Upper lobe of left lung (tissue), 6 donors: Measurements from ENCODE around the gene KCTD21. TPM values are rescaled to one million over a fixed set of nuclear protein-coding genes. Genes with fewer than 3 reads are reported as not detected.

ENCODE experiments used
- ATAC-seq, 2 donors: fragments of 200-7000 bp; cut with Tn5 transposase; one replicate each; pipeline ENCODE4 v1.9.1; 2022; ENCODE audit warnings: mild to moderate bottlenecking in 2 of 2, moderate library complexity in 2 of 2; ENCODE audit not compliant: low FRiP score in 2 of 2
- DNase-seq, 2 donors: peaks; one replicate each; pipeline ENCODE4 v3.0.0-alpha.2; 2019 to 2020
- H3K27ac ChIP-seq, 4 donors: fragments of 200-600 bp; sonication (generic); one replicate each; pipeline ENCODE4 v1.5.1; 2016 to 2019
- H3K27me3 ChIP-seq, 4 donors: fragments of 200-600 bp; sonication (generic); one replicate each; pipeline ENCODE4 v1.5.1; 2017 to 2019
- H3K36me3 ChIP-seq, 4 donors: fragments of 200-600 bp; sonication (generic); one replicate each; pipeline ENCODE4 v1.5.1; 2016 to 2019
- H3K4me1 ChIP-seq, 4 donors: fragments of 200-600 bp; sonication (generic); one replicate each; pipeline ENCODE4 v1.5.1; 2018 to 2019
- H3K4me3 ChIP-seq, 4 donors: fragments of 200-600 bp; sonication (generic); one replicate each; pipeline ENCODE4 v1.5.1; 2017 to 2019; ENCODE audit warnings: mild to moderate bottlenecking in 2 of 4, moderate library complexity in 1 of 4
- H3K9me3 ChIP-seq, 4 donors: fragments of 200-600 bp; sonication (generic); one replicate each; pipeline ENCODE4 v1.5.1; 2018 to 2019
- EP300 ChIP-seq, 4 donors: sonication (generic); formaldehyde crosslinking; IDR thresholded peaks; one replicate each; pipeline ENCODE4 v1.5.1; 2017; ENCODE audit warnings: antibody characterized with exemption in 4 of 4, control low read depth in 2 of 4
- POLR2A ChIP-seq, 4 donors: fragments of 450-650 bp; IDR thresholded peaks; one replicate each; pipeline ENCODE4 v1.5.1; 2016 to 2017; ENCODE audit warnings: antibody characterized with exemption in 4 of 4, mild to moderate bottlenecking in 2 of 4
- POLR2AphosphoS5 ChIP-seq, 2 donors: sonication (generic); formaldehyde crosslinking; IDR thresholded peaks; one replicate each; pipeline ENCODE4 v1.5.1; 2017; ENCODE audit warnings: antibody characterized with exemption in 2 of 2
- WGBS, 2 donors: methylation state at CpG; one replicate each; pipeline ENCODE4 v1.1.5; 2017 to 2018; 5-methylcytosine and 5-hydroxymethylcytosine counted together
- total RNA-seq, 6 donors: library from RNA; depleted of rRNA in 4 of 6; stranded (reverse); fragments of >200 nt in 4 of 6; gene quantifications; one replicate each; pipeline versions ENCODE4 v1.1.0 to v1.2.1, GENCODE V29; 2016 to 2021
- TF ChIP-seq, protein P1 (sequence below), 6 experiments: fragments of 450-650 bp in 4 of 6; fragments of 200-600 bp in 2 of 6; sonication (generic) in 2 of 6; IDR thresholded peaks; one replicate each; pipeline ENCODE4 v1.5.1; 2016 to 2019; ENCODE audit warnings: antibody characterized with exemption in 6 of 6
- donor health status: DM: no; HTN: no; CAD: no; lungs with moderate emphysema.
- donor health status: DM: no; HTN: yes; CAD: no; lungs with severe emphysema.

The KCTD21 gene
- total RNA-seq, 6 donors from 2014 or later = 8.4 to 18.9 (median 10.7) TPM

DNA sequence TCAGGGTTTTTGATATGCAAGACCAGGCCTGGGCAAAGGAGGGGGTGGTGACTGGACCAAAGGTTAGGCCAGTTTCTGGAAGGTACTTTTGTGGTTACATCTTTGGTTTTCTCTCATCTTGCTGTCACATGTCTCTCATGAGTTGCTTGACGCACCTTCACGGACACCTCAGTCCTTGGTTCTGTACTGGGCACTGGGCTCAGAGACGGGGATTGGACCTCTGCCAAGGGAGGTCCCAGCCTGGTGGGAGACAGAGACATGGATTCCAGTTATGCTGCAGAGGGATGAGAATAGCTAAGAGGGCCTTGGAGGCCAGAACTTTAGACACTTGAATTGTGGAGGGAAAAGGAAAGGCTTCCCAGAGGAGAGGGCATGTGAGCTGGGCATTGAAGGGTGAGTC, 1.9 kb upstream of the KCTD21 start:
- H3K27ac ChIP-seq = peak overlapping the region in 1 of 4 donors; percentile 73
- H3K27me3 ChIP-seq = no peaks in the 10 kb centered on the region
- no peak for ATAC-seq
- WGBS, 2 donors = 77 to 78% methylated on average over 3 of the region's 3 CpGs
- no peaks in the 10 kb centered on the region for H3K9me3 ChIP-seq
- no peaks in the 10 kb centered on the region for H3K36me3 ChIP-seq
- no peak overlapping the region for H3K4me3 ChIP-seq
- no peak for DNase-seq
- no peak for TF ChIP-seq POLR2AphosphoS5 (IDR thresholded peaks at IDR 0.05)
- no peak for TF ChIP-seq POLR2A (IDR thresholded peaks at IDR 0.05)
- TF ChIP-seq, protein P1, sequence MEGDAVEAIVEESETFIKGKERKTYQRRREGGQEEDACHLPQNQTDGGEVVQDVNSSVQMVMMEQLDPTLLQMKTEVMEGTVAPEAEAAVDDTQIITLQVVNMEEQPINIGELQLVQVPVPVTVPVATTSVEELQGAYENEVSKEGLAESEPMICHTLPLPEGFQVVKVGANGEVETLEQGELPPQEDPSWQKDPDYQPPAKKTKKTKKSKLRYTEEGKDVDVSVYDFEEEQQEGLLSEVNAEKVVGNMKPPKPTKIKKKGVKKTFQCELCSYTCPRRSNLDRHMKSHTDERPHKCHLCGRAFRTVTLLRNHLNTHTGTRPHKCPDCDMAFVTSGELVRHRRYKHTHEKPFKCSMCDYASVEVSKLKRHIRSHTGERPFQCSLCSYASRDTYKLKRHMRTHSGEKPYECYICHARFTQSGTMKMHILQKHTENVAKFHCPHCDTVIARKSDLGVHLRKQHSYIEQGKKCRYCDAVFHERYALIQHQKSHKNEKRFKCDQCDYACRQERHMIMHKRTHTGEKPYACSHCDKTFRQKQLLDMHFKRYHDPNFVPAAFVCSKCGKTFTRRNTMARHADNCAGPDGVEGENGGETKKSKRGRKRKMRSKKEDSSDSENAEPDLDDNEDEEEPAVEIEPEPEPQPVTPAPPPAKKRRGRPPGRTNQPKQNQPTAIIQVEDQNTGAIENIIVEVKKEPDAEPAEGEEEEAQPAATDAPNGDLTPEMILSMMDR (IDR thresholded peaks at IDR 0.05) = no peak
- TF ChIP-seq EP300 (IDR thresholded peaks at IDR 0.05) = no peak
- peaks cover 35 to 50% (median 36%) of the 10 kb centered on the region in 4 donors for H3K4me1 ChIP-seq

DNA sequence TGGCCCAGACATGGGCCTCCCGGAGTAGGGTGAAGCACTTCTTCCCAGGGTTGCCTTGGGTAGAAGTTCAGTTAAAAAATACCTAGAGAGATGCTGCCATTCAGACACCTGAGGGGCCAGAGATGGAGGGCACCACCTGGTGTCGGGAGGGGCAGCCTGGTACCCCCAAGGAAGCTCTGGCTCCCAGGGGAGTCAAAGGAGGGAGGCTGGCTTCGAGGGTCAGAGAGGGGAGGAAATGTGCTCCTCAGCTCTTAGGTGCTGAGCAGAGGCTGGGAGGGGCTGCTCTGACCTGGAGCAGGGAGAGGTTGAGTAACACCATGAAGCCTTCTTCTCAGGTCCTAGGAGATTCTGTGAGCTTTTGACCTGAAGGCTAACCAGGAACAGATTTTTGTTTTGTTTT, 1.4 kb upstream of the KCTD21 start:
- Histone ChIP-seq H3K27me3 (no peaks in the 10 kb centered on the region), H3K4me1 (peaks cover 36 to 50% (median 37%) of the 10 kb centered on the region in 4 donors), H3K36me3 (no peaks in the 10 kb centered on the region), H3K9me3 (no peaks in the 10 kb centered on the region), H3K4me3 (peak overlapping the region; percentile 70 to 92 (median 76)), H3K27ac (peak overlapping the region in 3 of 4 donors; percentile 73 to 91 (median 91))
- ATAC-seq = no peak
- no peak for DNase-seq
- TF ChIP-seq POLR2AphosphoS5 (IDR thresholded peaks at IDR 0.05) (no peak), POLR2A (IDR thresholded peaks at IDR 0.05) (no peak), EP300 (IDR thresholded peaks at IDR 0.05) (no peak)
- TF ChIP-seq, protein P1 (IDR thresholded peaks at IDR 0.05) = no peak
- 58 to 64% methylated on average over 3 of the region's 3 CpGs for WGBS, 2 donors

DNA sequence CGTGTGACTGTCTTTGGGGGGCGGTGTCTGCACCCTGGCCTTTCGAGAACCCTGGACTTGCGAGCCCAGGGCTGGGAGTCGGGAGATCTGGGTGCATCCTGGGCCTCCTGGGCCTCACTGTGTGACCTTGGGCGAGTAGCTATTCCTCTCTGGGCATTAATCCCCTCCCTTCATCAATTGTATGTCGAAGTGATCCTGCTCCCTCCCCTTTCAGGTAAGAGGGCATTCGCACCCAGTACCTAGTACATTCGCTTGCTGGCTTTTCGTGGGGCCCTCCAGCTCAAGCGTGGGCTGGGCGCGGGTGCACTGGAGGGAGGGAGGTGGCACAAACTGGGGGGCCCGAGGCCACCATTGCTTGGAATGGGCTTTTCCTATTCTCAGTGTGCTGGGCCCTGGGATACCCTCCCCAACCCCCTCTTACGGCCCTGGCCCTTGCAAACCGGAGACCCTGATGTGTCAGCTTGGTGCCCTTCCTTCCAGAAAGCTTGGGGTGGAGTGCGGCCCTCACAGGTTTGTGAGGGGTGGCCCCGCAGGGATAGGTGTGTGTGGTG, 823 bp upstream of the KCTD21 start:
- Histone ChIP-seq H3K36me3 (no peaks in the 10 kb centered on the region), H3K9me3 (no peaks in the 10 kb centered on the region), H3K27ac (peak overlapping the region; percentile 70 to 91 (median 82)), H3K4me1 (peaks cover 36 to 50% (median 37%) of the 10 kb centered on the region in 4 donors), H3K27me3 (no peaks in the 10 kb centered on the region), H3K4me3 (peak overlapping the region; percentile 70 to 92 (median 76))
- ATAC-seq (no peak), DNase-seq (peak in 1 of 2 donors; percentile 65)
- TF ChIP-seq POLR2AphosphoS5 (IDR thresholded peaks at IDR 0.05) = no peak
- TF ChIP-seq, protein P1 (IDR thresholded peaks at IDR 0.05) = no peak
- TF ChIP-seq EP300 (IDR thresholded peaks at IDR 0.05) = no peak
- TF ChIP-seq POLR2A (IDR thresholded peaks at IDR 0.05) = no peak
- WGBS, 2 donors = 40 to 69% methylated on average over 3 to 15 of the region's 18 CpGs

DNA sequence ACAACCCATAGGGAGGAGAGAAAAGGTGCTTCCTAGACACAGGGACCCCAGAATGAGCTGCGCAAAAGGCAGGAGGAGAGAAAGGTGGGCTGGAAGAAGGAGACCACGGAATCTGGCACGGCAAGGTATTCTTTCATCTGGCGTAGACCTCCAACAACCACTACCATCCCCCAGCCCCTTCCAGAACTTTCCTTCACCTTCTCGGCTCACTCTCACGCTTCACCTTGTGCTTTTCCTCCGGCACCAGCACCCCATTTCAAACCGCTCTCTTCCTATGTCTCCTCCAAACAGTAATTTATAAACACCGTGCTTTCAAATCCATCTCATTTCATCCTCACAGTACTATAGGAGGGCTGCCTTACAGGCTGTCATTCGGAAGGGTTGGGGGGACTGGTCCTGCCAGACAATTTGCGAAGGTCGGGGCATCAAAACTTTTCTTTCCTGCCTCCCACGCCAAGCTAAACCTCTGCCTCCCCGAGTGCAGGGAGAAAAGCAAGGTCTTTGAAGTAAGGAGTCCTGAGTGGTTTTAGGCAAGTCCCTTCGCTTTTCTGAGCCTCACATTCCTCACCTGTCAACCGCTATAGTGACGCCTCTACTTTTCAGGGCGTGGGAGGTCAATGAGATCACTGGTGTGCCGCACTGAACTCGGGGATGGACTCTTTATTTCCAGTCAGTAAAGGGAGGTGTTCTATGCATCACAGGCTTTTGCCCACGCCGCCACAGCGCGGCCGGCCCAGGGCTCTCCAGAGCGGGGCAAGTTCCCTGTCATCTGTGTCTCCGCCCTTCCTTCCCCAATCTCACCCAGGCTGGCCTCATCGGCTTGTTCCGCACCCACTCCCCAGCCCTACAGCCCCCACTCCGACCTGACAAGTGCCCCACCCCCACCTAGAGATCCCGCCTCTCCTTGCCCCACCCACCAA, 800 bp downstream of the KCTD21 start:
- H3K4me1 ChIP-seq = peaks cover 33 to 50% (median 36%) of the 10 kb centered on the region in 4 donors
- 22 to 29% methylated on average over 21 to 30 of the region's 31 CpGs for WGBS, 2 donors
- ATAC-seq = peak in 1 of 2 donors; percentile 77
- H3K27ac ChIP-seq = peak overlapping the region; percentile 58 to 91 (median 80)
- no peak for TF ChIP-seq EP300 (IDR thresholded peaks at IDR 0.05)
- no peak for TF ChIP-seq POLR2A (IDR thresholded peaks at IDR 0.05)
- TF ChIP-seq, protein P1 (IDR thresholded peaks at IDR 0.05) = no peak
- TF ChIP-seq POLR2AphosphoS5 (IDR thresholded peaks at IDR 0.05) = no peak
- H3K4me3 ChIP-seq = peak overlapping the region; percentile 43 to 79 (median 72)
- H3K9me3 ChIP-seq = no peaks in the 10 kb centered on the region
- DNase-seq = peak in 1 of 2 donors; percentile 92
- H3K27me3 ChIP-seq = no peaks in the 10 kb centered on the region
- peaks cover 0 to 3% (median 1%) of the 10 kb centered on the region in 4 donors for H3K36me3 ChIP-seq
